Measurements from ENCODE around the gene ATN1.
"Not testable (repeated sequence)": the region's sequence is repeated elsewhere in the genome, so short reads cannot be mapped to it uniquely, and the experiment has no call there.

The ATN1 gene

DNA sequence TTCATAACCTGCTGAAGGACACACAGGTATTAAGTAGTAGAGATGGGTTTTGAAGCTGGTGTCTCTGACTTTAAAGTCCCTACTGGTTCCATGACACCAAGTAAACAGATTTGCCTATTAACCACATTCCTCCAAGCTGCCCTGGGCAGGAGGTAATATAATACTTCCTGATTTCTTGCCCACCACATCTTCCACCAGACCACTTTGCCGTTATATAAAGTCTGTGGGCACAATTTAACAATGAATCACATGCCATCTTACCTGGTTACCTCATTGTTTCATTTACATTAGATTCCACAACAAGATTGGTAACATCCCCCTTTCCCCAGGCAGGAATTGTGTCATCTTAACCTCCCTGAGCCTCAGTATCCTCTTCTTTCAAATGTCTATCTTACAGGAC, 24.0 kb upstream of the ATN1 start:
- H3K27ac ChIP-seq, result peak overlapping the region; percentile 79

DNA sequence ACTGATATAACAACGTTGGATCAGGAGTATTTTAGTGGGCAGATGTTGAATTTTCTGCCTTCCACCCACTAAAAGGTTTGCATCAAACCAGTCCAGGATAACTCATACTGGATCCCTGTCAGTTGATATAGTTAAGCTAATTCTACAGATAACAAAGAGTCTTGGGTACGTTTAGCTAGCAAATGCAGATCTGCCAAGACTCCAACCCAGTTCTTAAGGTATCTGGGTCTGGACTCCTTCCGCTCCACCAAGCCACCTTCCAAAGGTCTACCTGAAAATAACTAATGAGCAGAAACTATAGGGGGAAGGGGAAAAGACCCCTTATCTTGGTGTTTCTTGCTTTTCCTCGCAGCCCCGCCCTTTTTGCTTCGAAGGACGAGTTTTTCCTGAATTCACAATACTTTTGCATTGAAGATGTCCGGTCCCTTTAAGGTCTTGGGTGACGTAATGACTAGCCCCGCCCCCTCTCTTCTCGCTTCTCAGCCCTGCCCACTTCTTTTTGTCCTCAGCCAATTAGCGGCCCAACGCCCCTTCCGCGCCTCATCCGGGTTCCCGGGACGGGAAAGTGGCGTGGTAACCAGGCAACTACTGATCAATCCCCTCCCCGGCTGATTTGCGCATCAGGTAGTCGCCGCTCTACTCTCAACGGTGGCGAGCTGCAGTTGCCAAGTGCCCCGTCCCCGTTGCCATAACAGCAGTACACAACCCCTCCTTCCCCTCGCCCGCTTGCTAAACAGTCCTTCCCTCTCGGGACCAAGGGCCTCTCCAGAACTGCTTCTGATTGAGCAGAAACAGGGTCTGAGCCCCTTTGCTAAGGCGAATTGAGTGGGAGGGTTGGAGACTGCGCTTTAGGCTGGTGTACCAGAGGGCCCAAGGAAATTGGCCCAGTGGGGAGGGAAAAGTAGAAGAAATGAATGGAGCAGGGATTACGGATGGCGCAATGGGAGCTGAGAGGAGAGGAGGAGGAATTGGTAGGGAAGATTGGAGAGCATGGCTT, 23.2 kb upstream of the ATN1 start, which contains the start of gene LRRC23:
LRRC23 (plus strand) TSS at position 543 of the 997 bp plus-strand sequence. CDS start 812 bp downstream, outside the sequence.
- Histone ChIP-seq H3K4me3 (ENCODE audit: low read depth in 1 of 2, low read length in 1 of 2) (peak within 1 kb of the TSS; percentile 77 to 80), H3K4me1 (ENCODE audit: control insufficient read depth in 1 of 2, insufficient read depth in 1 of 2, low read depth in 1 of 2, low read length in 1 of 2) (peaks cover 29 to 31% of the 10 kb centered on the region in 2 experiments), H3K27ac (peak within 1 kb of the TSS; percentile 79), H3K27me3 (no peaks in the 10 kb centered on the region), H3K36me3 (no peaks in the 10 kb centered on the region), H3K9me3 (no peaks in the 10 kb centered on the region)
- TF ChIP-seq CTCF (IDR thresholded peaks at IDR 0.05), result peak; percentile 27

More for the DNA sequence above, 24.0 kb upstream of the ATN1 start:
- Histone ChIP-seq H3K36me3 (no peaks in the 10 kb centered on the region), H3K4me3 (ENCODE audit: low read depth in 1 of 2, low read length in 1 of 2) (no peak overlapping the region), H3K27me3 (no peaks in the 10 kb centered on the region), H3K9me3 (no peaks in the 10 kb centered on the region), H3K4me1 (ENCODE audit: control insufficient read depth in 1 of 2, insufficient read depth in 1 of 2, low read depth in 1 of 2, low read length in 1 of 2) (peaks cover 34 to 38% of the 10 kb centered on the region in 2 experiments)
- TF ChIP-seq CTCF (IDR thresholded peaks at IDR 0.05), result no peak

DNA sequence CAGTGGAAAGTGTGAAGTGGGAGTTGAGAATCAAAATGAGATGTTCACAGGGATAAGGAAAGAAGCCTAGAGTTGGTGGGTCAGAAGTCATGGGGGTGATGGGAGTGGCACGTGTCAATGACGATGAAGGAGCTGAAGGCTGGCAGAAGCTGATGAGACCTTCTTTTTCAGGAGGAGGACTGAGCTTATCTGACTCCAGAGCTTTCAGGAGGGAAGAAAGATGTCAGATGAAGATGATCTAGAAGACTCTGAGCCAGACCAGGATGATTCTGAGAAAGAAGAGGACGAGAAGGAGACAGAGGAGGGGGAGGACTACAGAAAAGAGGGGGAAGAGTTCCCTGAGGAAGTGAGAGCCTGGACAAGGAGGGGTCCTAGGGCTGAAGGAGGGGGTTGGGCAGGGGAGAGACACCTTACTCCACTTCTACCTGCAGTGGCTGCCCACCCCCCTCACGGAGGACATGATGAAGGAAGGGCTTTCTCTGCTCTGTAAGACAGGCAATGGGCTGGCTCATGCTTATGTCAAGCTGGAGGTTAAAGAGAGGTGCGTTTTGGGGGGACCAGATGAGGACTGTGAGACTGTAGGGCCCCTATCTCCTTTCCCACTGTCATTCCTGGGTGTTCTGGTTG, 22.2 kb upstream of the ATN1 start:
- Histone ChIP-seq H3K27ac (peak overlapping the region; percentile 79), H3K4me3 (ENCODE audit: low read depth in 1 of 2, low read length in 1 of 2) (peak overlapping the region; percentile 77 to 80), H3K36me3 (no peaks in the 10 kb centered on the region), H3K4me1 (ENCODE audit: control insufficient read depth in 1 of 2, insufficient read depth in 1 of 2, low read depth in 1 of 2, low read length in 1 of 2) (peaks cover 21% of the 10 kb centered on the region in 2 experiments), H3K9me3 (no peaks in the 10 kb centered on the region), H3K27me3 (peaks cover 9% of the 10 kb centered on the region)
- no peak for TF ChIP-seq CTCF (IDR thresholded peaks at IDR 0.05)

DNA sequence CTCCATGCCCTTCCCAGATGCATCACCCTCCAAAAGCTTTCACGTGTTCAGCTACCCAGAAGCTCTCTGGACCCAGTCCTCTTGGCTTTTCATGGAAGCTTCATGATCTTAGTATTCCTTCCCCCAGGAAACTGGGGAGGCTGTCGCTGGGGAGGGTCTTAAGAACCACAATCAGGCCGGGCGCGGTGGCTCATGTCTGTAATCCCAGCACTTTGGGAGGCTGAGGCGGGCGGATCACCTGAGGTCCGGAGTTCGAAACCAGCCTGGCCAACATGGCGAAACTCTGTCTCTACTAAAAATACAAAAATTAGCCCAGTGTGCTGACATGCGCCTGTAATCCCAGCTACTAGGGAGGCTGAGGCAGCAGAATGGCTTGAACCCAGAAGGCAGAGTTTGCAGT, 19.6 kb upstream of the ATN1 start:
- Histone ChIP-seq H3K4me1 (ENCODE audit: control insufficient read depth in 1 of 2, insufficient read depth in 1 of 2, low read depth in 1 of 2, low read length in 1 of 2) (peaks cover 20 to 21% of the 10 kb centered on the region in 2 experiments), H3K27me3 (peaks cover 35% of the 10 kb centered on the region)
- not testable (repeated sequence) for H3K27ac ChIP-seq; H3K36me3 ChIP-seq; H3K9me3 ChIP-seq; H3K4me3 ChIP-seq (ENCODE audit: low read depth in 1 of 2, low read length in 1 of 2)

- H3K27me3 ChIP-seq, result peaks cover 49% of the 10 kb centered on the region
- TF ChIP-seq CTCF (IDR thresholded peaks at IDR 0.05), result no peak
These were observed 18.2 kb upstream of the ATN1 start for GRCh38 chr12:6909421-6910145.

More at GRCh38 chr12:6909421-6910145, 18.2 kb upstream of the ATN1 start:
- Histone ChIP-seq H3K36me3 (no peaks in the 10 kb centered on the region), H3K4me1 (ENCODE audit: control insufficient read depth in 1 of 2, insufficient read depth in 1 of 2, low read depth in 1 of 2, low read length in 1 of 2) (peaks cover 9 to 15% of the 10 kb centered on the region in 2 experiments), H3K9me3 (no peaks in the 10 kb centered on the region), H3K4me3 (ENCODE audit: low read depth in 1 of 2, low read length in 1 of 2) (no peak overlapping the region), H3K27ac (no peak overlapping the region)
